ENCODE measurements around the gene KASH5. TPM values are rescaled to one million over a fixed set of nuclear protein-coding genes. Genes with fewer than 3 reads are reported as not detected.

KASH5 gene
- total and polyA plus RNA-seq, 2 of the 13 experiments (the other 11 are each of a cell fraction or from before 2014, with no cell fraction given) = not detected

GRCh38 chr19:49451430-49452181 lies 63.6 kb downstream of the KASH5 start, which contains the start of gene PIH1D1 (continued):
- TF ChIP-seq, protein P1, sequence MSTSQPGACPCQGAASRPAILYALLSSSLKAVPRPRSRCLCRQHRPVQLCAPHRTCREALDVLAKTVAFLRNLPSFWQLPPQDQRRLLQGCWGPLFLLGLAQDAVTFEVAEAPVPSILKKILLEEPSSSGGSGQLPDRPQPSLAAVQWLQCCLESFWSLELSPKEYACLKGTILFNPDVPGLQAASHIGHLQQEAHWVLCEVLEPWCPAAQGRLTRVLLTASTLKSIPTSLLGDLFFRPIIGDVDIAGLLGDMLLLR (CRISPR knock-in tag; IDR thresholded peaks at IDR 0.05) = 0 out of 2 replicates have a peak, but pooled peaks have one; percentile 27
- TF ChIP-seq ZNF281 (CRISPR knock-in tag; IDR thresholded peaks at IDR 0.05; ENCODE audit: borderline replicate concordance) (no peak), ASH2L (IDR thresholded peaks at IDR 0.05; ENCODE audit: insufficient read length, low read depth, low read length) (peak; percentile 64), ZFP1 (CRISPR knock-in tag; IDR thresholded peaks at IDR 0.05) (no peak), CREB1 (IDR thresholded peaks at IDR 0.05) (peak; percentile 57), CREB1 (CRISPR knock-in tag; IDR thresholded peaks at IDR 0.05) (peak; percentile 80), ZSCAN22 (CRISPR knock-in tag; IDR thresholded peaks at IDR 0.05) (no peak), ZNF503 (CRISPR knock-in tag; IDR thresholded peaks at IDR 0.05) (no peak), ZNF552 (CRISPR knock-in tag; IDR thresholded peaks at IDR 0.05; ENCODE audit: borderline replicate concordance) (no peak), ZSCAN20 (CRISPR knock-in tag; IDR thresholded peaks at IDR 0.05; ENCODE audit: borderline replicate concordance) (no peak), KLF6 (CRISPR knock-in tag; IDR thresholded peaks at IDR 0.05) (no peak), ZNF468 (CRISPR knock-in tag; IDR thresholded peaks at IDR 0.05) (no peak), DBP (CRISPR knock-in tag; IDR thresholded peaks at IDR 0.05; ENCODE audit: not compliant biosample characterization) (no peak), ZNF20 (CRISPR knock-in tag; IDR thresholded peaks at IDR 0.05) (no peak), ZNF547 (CRISPR knock-in tag; IDR thresholded peaks at IDR 0.05) (no peak), ZNF605 (CRISPR knock-in tag; IDR thresholded peaks at IDR 0.05) (no peak; the same call in 1 of the 2 replicates), KLF9 (CRISPR knock-in tag; IDR thresholded peaks at IDR 0.05; ENCODE audit: low read depth) (no peak), CSRNP2 (CRISPR knock-in tag; conservative IDR thresholded peaks at IDR 0.05; ENCODE audit: low read depth) (no peak), ADNP (CRISPR knock-in tag; IDR thresholded peaks at IDR 0.05) (peak; percentile 85; the same call in 1 of the 2 replicates), POLR2G (IDR thresholded peaks at IDR 0.05; ENCODE audit: low read depth, low read length) (peak; percentile 93)
- TF ChIP-seq, protein P2, sequence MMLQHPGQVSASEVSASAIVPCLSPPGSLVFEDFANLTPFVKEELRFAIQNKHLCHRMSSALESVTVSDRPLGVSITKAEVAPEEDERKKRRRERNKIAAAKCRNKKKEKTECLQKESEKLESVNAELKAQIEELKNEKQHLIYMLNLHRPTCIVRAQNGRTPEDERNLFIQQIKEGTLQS (CRISPR knock-in tag; IDR thresholded peaks at IDR 0.05) = no peak

Measured in HepG2 (cell line).